NCI-H526 treated with DMSO at 0.1 percent for 48 hours (cell line): ENCODE results near the gene OPA1.

Experiments used
- DNase-seq: peaks from one replicate; lab custom pipeline; 2025; lab: John Stamatoyannopoulos, UW

OPA1 gene

GRCh38 chr3:193711166-193711485 lies 118.1 kb downstream of the OPA1 start:
- DNase-seq: no peak

DNA sequence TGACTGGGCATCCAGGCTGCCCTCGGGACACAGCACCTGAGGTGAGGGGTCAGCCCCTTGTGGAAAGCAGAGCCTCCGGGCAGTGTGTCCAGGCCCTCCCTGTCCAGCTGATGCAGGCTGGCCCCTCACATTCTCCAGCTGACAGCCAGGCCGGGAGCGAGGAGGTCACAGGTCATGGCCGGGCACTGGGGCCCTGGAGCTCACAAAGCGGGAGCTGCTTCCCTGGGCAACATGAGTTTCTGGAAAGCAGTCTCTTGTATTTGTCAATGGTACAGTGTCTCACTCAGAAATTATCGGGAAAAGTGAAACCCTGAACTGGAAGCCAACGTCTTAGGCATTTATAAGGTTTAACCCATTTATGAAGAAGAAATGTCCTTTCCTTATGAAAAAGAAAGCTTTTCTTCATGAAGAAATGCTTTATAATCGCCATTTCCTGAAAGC lies 118.5 kb downstream of the OPA1 start:
- no peak for DNase-seq

DNA sequence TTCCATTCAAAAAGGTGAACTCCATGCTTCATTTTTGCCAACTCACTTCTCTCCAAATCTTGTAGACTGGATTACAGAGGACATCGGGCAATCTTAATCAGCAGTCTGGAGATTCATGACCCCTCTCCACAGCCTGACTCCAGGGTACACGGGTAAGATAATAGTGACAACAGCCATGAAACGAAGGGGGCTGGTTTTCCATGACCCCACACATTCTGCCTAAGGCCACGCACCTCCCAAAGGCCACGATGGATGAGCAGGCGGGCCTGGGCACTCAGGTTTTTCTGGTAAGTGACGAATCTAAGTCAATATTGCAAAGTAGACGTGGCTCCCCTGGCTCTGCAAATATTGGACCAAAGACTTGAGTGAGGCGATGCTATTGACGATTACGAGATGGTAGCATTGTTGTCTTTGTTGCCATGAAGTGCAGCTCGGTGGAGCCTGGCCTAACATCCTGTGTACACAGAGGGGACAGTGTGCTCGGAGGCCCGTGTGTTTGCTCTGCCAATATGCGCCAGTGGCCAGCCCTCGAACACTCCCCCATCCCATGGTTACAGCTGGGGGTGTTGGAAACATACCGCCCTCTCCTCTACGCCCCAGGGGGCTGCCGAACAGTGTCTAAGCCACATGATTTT lies 119.1 kb downstream of the OPA1 start:
- DNase-seq: no peak

- no peak for DNase-seq
These were observed 119.9 kb downstream of the OPA1 start for GRCh38 chr3:193712938-193713337.

GRCh38 chr3:193714523-193715137 lies 121.6 kb downstream of the OPA1 start:
- DNase-seq: no peak

GRCh38 chr3:193716150-193716549 lies 123.1 kb downstream of the OPA1 start:
- DNase-seq: no peak

GRCh38 chr3:193719735-193720134 lies 126.7 kb downstream of the OPA1 start:
- no peak for DNase-seq

GRCh38 chr3:193720169-193720568 lies 127.2 kb downstream of the OPA1 start:
- DNase-seq: no peak

- no peak for DNase-seq
These were observed 129.6 kb downstream of the OPA1 start for GRCh38 chr3:193722566-193722965.

GRCh38 chr3:193727089-193727488 lies 134.1 kb downstream of the OPA1 start:
- DNase-seq: no peak

DNA sequence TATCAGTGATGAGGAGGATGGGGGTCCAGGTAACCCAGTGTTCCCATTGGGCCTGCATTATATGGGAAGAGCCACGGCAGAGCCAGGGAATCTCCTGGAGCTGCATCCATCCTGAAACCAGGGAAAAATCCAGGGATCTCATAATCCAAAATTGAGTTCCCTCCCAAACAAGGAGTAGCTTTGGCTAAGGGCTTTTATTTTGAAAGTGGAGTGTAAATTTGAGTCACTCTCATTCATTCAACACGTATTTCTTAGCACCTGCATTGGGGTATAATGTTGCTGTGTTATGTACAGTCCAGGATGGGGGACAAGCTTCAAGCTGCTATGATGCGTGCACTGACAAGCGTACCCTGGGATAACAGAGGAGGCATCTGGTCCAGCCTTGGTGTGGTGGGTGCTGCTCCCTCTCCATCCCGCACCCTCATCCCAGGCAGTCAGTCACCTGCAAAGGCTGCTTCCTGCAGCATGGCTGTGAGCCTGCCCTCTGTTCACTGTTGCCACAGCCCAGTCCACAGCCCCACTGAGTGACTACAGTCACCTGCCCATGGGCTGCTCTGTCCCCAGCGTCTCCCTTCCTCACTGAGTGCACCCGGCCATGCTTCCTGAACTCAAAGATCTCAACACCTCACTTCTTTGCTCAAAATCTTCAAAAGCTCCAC lies 135.6 kb downstream of the OPA1 start:
- DNase-seq: no peak

GRCh38 chr3:193729088-193729465 lies 136.1 kb downstream of the OPA1 start:
- no peak for DNase-seq

- DNase-seq: no peak
These were observed 136.6 kb downstream of the OPA1 start for GRCh38 chr3:193729601-193730000.

GRCh38 chr3:193730511-193730910 lies 137.5 kb downstream of the OPA1 start:
- DNase-seq: no peak

- no peak for DNase-seq
These were observed 138.0 kb downstream of the OPA1 start for GRCh38 chr3:193730976-193731375.

- DNase-seq: no peak
These were observed 138.6 kb downstream of the OPA1 start for GRCh38 chr3:193731656-193732055.

DNA sequence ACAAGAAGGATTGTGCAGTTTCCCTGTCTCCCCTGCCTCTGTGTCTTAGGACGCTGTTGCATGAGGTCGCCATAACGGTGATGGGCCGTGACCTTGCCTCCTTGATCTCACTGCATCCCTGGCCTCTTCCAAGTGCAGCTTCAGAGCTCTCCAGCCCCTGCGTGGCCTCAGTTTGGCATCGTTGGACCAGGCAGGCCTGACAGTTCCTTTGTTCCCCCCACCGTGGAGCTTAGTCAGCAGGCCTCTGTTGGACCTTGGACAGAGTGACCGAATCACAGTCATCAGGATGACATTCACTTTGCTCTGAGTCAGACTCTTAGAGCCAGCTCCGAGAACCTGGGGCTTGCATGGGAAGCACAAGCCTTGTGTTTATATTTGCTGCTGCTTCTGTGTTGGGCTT lies 139.4 kb downstream of the OPA1 start:
- no peak for DNase-seq

DNA sequence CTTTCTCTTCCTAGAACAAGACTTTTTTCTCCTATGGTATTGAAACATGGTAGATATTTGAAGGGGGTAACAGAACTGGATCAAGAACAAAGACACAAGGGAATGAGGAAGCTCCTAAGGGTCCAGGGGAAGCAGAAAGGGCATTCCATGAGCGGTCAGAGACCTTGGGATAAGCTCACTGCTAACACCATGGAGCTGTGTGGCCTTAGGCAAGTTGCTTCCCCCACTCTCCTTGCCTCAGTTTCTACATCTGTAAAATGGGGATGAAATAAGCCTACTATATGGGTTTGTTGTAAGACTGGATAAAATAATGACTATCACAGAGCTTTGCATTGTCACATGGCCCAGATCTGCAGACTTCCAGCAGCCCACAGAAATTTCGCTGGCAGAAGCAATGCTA lies 139.8 kb downstream of the OPA1 start:
- DNase-seq: no peak

- no peak for DNase-seq
These were observed 141.8 kb downstream of the OPA1 start for GRCh38 chr3:193734737-193735366.

DNA sequence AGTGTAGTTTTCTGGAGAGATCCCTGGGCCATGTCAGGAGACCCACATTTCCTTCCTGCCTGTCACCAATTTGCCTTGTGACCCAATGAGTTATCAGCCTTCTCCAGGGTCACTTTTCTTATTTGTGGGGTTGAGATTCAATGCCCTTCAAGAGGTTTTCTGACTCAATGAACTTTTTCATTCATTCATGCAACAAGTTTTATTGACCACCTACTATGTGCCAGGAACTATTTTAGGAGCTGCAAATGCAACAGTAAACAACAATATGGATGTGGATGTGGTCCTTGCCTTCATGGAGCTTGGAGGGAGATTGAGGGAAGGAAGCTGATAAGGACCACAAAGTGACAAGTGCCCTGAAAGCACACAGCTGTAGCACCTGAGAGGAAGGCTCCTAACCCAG lies 142.8 kb downstream of the OPA1 start:
- DNase-seq: no peak

DNA sequence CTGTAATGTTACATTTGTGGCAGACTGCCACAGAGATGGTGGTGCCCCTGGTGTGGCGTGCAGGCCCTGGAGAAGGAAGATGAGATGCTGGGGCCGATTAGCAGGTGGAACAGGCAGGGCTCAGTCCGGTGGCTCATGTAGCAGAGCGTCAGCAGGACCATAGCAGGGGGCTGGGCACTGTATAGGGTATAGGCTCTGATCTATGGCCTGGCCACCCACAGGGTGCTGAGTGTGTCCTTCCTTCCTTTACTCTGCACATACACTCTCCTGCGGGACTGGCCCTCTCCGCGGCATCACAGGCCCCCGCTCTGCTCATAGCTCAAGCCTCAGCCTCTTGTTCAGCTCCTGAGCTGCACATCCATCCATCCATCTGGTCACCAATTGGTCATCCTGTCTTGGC lies 143.6 kb downstream of the OPA1 start:
- DNase-seq: no peak

GRCh38 chr3:193737191-193737751 lies 144.3 kb downstream of the OPA1 start:
- no peak for DNase-seq

GRCh38 chr3:193742628-193743027 lies 149.6 kb downstream of the OPA1 start:
- no peak for DNase-seq
